Astrocyte of the spinal cord (primary cell): ENCODE measurements around the gene RETREG1.

ENCODE experiments used
- DNase-seq: peaks from one replicate; pipeline ENCODE4 v3.0.0; 2011; ENCODE audit warnings: low read depth, low spot score
- H3K4me3 ChIP-seq: 2 replicates; pipeline ENCODE4 v1.5.1; 2011; ENCODE audit warnings: low read depth, mild to moderate bottlenecking, low read length, moderate library complexity
- in situ Hi-C: cut with HindIII; loops from 2 replicates; pipeline ENCODE4 v1.10.0; 2017; ENCODE audit warnings: low sequenced_read_pairs
- TF ChIP-seq, protein P1 (sequence below): IDR thresholded peaks from 2 replicates; pipeline ENCODE4 v1.5.1; 2012; ENCODE audit warnings: low read depth, mild to moderate bottlenecking, low read length, inconsistent platforms

Gene RETREG1

DNA sequence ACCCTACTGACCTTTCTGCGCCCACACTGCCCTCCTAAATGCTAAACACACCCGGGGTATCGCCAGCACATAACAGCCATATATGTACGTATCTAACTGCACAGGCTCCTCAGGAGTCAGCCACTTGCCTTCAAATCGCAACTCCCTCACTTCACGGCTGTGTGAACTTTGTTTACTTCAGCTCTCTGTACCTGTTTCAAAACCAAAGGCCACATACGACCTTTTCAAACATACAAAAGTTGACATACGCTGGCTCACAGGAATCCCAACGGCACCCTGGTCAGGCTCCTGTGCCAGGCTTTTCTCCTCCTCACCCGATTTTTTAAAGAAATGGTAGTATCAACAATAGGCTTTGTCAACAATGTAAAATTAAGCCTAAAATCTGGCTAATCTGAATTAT lies 112.2 kb downstream of the RETREG1 start:
- in situ Hi-C loops = no loop called here
- no peak overlapping the region for H3K4me3 ChIP-seq
- no peak for DNase-seq
- TF ChIP-seq, protein P1, sequence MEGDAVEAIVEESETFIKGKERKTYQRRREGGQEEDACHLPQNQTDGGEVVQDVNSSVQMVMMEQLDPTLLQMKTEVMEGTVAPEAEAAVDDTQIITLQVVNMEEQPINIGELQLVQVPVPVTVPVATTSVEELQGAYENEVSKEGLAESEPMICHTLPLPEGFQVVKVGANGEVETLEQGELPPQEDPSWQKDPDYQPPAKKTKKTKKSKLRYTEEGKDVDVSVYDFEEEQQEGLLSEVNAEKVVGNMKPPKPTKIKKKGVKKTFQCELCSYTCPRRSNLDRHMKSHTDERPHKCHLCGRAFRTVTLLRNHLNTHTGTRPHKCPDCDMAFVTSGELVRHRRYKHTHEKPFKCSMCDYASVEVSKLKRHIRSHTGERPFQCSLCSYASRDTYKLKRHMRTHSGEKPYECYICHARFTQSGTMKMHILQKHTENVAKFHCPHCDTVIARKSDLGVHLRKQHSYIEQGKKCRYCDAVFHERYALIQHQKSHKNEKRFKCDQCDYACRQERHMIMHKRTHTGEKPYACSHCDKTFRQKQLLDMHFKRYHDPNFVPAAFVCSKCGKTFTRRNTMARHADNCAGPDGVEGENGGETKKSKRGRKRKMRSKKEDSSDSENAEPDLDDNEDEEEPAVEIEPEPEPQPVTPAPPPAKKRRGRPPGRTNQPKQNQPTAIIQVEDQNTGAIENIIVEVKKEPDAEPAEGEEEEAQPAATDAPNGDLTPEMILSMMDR = no peak

DNA sequence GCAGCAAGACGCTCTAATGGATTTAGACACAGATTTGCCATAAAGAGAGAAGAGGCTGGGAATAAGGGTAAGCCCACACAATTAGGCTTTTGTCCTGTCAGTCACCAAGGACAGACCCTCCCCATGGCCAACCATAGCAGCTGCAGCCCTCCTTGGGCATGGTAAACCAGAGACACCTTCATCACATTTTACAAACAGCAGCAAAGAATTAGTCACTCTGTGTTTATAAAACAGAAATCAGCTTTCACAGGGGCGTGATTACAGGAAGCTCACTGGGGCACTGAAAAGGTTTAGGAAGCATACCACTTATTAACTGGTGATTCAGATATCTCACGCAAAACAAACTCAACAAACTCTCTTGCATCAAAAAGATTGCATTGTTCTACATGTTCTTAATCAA lies 113.9 kb downstream of the RETREG1 start:
- TF ChIP-seq, protein P1 = no peak
- DNase-seq = no peak
- in situ Hi-C loops = no loop called here
- H3K4me3 ChIP-seq = no peak overlapping the region

DNA sequence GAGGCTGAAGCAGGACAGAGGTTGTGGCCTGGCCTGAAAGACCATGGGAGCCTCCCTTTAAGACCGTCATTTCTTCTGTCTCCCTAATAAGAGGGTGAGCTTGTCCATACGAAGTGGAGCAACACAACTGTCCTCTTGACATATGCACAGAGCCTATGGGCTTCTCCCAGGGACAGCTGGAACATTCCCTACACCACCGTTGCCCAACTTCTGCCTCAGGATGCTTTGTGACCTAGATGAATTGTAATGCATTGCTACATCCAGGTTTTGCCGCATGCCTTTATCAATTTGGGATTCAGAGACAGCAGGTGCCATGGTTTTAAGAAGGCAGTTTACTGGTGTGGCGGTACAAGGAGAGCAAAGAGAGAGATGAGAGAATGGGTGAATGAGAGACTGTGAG lies 116.8 kb downstream of the RETREG1 start:
- in situ Hi-C loops = no loop called here
- no peak overlapping the region for H3K4me3 ChIP-seq
- DNase-seq = no peak
- TF ChIP-seq, protein P1 = no peak

DNA sequence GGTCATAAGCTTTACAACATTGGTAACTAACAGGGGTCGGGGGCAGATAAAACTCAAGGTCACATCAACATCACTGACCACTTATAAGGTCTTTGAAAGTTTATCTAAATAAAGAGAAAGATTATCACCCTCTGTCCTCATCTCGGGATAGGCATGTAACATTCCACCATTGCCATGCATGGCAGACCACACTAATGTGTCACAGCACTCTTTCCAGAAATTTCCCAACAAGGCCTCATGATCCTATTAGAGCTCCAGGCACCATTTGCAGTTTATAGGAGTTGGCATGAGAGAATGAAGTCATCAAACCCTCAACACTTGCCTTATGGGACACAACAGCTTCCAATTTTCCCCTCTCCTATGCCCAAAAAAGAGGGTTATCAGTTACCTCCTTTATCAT lies 119.3 kb downstream of the RETREG1 start:
- H3K4me3 ChIP-seq = no peak overlapping the region
- TF ChIP-seq, protein P1 = no peak
- in situ Hi-C loops = no loop called here
- no peak for DNase-seq

DNA sequence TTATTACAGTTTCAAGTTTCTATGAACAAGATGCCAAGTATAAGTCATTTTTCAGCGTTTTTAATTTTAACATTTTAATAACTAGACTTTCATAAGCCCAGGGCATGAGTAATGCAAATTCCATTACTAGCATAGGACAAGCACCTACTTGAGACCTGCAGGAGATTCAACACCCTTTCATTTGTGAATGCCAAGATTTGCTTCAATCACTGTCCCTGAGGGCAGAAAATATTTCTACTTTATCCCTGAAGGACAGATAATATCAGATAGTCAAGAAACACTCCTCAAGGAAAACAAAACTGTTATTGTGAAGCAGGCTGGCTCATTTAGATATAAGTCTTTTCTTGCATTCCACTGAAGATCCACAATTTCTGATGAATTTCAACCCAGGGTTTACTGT lies 123.5 kb downstream of the RETREG1 start:
- DNase-seq = no peak
- in situ Hi-C loops = no loop called here
- no peak overlapping the region for H3K4me3 ChIP-seq
- TF ChIP-seq, protein P1 = no peak

DNA sequence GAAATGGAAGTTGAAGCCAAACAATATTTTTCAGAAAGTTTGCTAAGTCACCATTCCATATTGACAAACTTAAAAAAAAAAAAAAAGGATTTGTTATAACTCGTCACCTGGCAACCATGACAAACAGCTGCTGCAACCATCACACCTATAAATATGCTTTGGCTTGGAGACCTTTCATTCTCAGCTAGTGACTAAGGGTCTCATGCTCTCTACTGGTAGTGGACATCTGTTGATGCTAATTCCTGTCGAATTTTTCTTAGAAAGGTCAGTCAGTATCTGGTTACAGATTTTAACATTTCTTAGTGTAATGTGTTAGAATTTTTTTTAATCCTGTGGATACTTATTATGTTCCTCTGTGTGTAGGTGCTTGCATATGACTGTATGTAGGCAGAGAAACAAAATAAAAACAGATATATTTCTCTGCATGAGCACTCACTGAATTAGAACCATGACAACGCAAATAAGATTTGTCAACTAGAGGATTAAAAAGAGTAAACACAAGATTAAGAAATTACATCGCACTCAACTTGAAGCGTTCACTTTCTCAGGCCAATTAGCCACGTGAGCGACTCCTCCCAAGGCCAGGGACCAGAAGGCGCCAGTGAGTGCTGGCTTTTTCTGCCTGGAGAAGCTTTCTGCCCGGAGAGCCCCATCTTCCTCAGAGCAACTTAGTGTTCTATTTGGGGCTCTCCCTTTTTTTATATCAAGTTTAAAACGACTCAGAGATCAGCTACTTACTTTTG lies 124.2 kb downstream of the RETREG1 start:
- no peak overlapping the region for H3K4me3 ChIP-seq
- in situ Hi-C loops = no loop called here
- TF ChIP-seq, protein P1 = no peak
- DNase-seq = peak; percentile 35

DNA sequence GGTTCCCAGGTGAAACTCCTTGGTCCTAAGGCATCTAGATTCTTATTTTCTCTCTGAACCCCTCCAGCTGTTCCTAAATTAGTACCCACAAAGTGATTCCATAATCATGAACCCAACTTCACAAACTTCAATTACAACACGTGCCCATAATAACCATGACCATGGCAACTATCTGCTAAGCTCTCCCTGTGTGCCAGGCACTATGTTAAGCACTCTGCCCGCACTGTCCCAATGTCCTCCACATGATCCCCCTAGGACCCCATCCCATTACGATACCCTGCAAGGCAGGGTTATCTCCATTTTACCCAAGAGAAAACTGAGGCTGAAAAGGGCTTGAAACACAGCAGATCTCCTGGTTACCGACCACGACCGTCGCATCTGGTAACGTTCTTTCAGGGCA lies 125.9 kb downstream of the RETREG1 start:
- TF ChIP-seq, protein P1 = no peak
- in situ Hi-C loops = no loop called here
- H3K4me3 ChIP-seq = no peak overlapping the region
- no peak for DNase-seq
